ENCODE measurements around the gene PTPRK.
"Not testable (repeated sequence)": the region's sequence is repeated elsewhere in the genome, so short reads cannot be mapped to it uniquely, and the experiment has no call there.

GRCh38 chr6:127926441-127926840, 594.0 kb downstream of the PTPRK start:
- not testable (repeated sequence) for TF ChIP-seq CTCF (conservative IDR thresholded peaks at IDR 0.05; ENCODE audit: low read depth, low read length); EZH2phosphoT487 (IDR thresholded peaks at IDR 0.05; ENCODE audit: borderline replicate concordance, low read length)

Data from PC-3 (cell line).